Measurements from ENCODE around the gene VSTM1.
"Not testable (repeated sequence)": the region's sequence is repeated elsewhere in the genome, so short reads cannot be mapped to it uniquely, and the experiment has no call there.

VSTM1 gene

GRCh38 chr19:54063350-54064116 is at the start of gene VSTM1:
VSTM1 (minus strand) TSS chr19:54063897; CDS start chr19:54063777, 120 bp downstream.
- no peak for DNase-seq

GRCh38 chr19:54109651-54110050 is 46.0 kb upstream of the VSTM1 start:
- no peak for DNase-seq

GRCh38 chr19:54108496-54108895 is 44.8 kb upstream of the VSTM1 start:
- no peak for DNase-seq

GRCh38 chr19:54107876-54108490 is 44.3 kb upstream of the VSTM1 start:
- DNase-seq: no peak

- no peak for DNase-seq
Measured at GRCh38 chr19:54106716-54107115, 43.0 kb upstream of the VSTM1 start.

GRCh38 chr19:54105796-54106195 is 42.1 kb upstream of the VSTM1 start:
- no peak for DNase-seq

- no peak for DNase-seq
Measured at GRCh38 chr19:54104998-54105715, 41.5 kb upstream of the VSTM1 start.

- peak; percentile 97 for DNase-seq
Measured at GRCh38 chr19:54102421-54103169, 38.9 kb upstream of the VSTM1 start, which contains the start of gene NDUFA3. NDUFA3 (plus strand) TSS chr19:54102855; CDS start chr19:54102879, 24 bp downstream.

- no peak for DNase-seq
Measured at GRCh38 chr19:54100561-54100960, 36.9 kb upstream of the VSTM1 start, which contains the start of gene OSCAR. OSCAR (minus strand) TSS chr19:54100803; CDS start chr19:54100792, 11 bp downstream.

- DNase-seq: not testable (repeated sequence)
Measured at GRCh38 chr19:54099903-54100255, 36.2 kb upstream of the VSTM1 start.

GRCh38 chr19:54099190-54099902 is 35.6 kb upstream of the VSTM1 start:
- no peak for DNase-seq

- no peak for DNase-seq
Measured at GRCh38 chr19:54096617-54097106, 33.0 kb upstream of the VSTM1 start.

GRCh38 chr19:54095859-54096616 is 32.3 kb upstream of the VSTM1 start:
- DNase-seq: peak; percentile 28

GRCh38 chr19:54095136-54095858 is 31.6 kb upstream of the VSTM1 start:
- no peak for DNase-seq

- no peak for DNase-seq
Measured at GRCh38 chr19:54094426-54095000, 30.8 kb upstream of the VSTM1 start.

- DNase-seq: no peak
Measured at GRCh38 chr19:54084410-54084809, 20.7 kb upstream of the VSTM1 start.

GRCh38 chr19:54081032-54081431 is 17.3 kb upstream of the VSTM1 start, which contains the start of gene TARM1:
TARM1 (minus strand) TSS chr19:54081365; CDS start chr19:54081340, 25 bp downstream.
- no peak for DNase-seq

- DNase-seq: no peak
Measured at GRCh38 chr19:54077334-54077733, 13.6 kb upstream of the VSTM1 start.

GRCh38 chr19:54074851-54075250 is 11.2 kb upstream of the VSTM1 start:
- DNase-seq: no peak

GRCh38 chr19:54073829-54074228 is 10.1 kb upstream of the VSTM1 start:
- no peak for DNase-seq

Data from activated CD4-positive, alpha-beta T cell treated with anti-CD3 and anti-CD28 coated beads for 1 hour (primary cell).